OCI-LY3 (cell line): Measurements from ENCODE around the gene PGAM1.
"Not testable (repeated sequence)": the region's sequence is repeated elsewhere in the genome, so short reads cannot be mapped to it uniquely, and the experiment has no call there.

ENCODE experiments used
- H2AFZ ChIP-seq: fragments of 200-600, 300-600 bp; shearing (Covaris generic); 2 replicates; pipeline ENCODE4 v1.6.0; 2014; ENCODE audit warnings: antibody characterized with exemption, low read depth, low read length
- H3K27ac ChIP-seq: fragments of 200-600, 300-600 bp; sonication (generic); 2 replicates; pipeline ENCODE4 v1.5.1; 2014; ENCODE audit warnings: mild to moderate bottlenecking, low read length, moderate library complexity, mixed read lengths
- H3K27me3 ChIP-seq: fragments of 200-600, 300-600 bp; sonication (generic); 2 replicates; pipeline ENCODE4 v1.6.1; 2014; ENCODE audit warnings: low read depth, low read length, mixed read lengths
- H3K36me3 ChIP-seq: fragments of 200-600, 300-600 bp; sonication (generic); replicated peaks from 2 replicates; pipeline ENCODE3; 2014; ENCODE audit warnings: low read depth, low read length, mixed read lengths
- H3K4me1 ChIP-seq: fragments of 300-600, 200-600 bp; sonication (generic); 2 replicates; pipeline ENCODE4 v1.6.1; 2014; ENCODE audit warnings: low read length, mixed read lengths
- H3K4me2 ChIP-seq: fragments of 200-600, 300-600 bp; sonication (generic); 2 replicates; pipeline ENCODE4 v1.6.1; 2014; ENCODE audit warnings: low read length, mixed read lengths
- H3K4me3 ChIP-seq: fragments of 300-600, 200-600 bp; sonication (generic); 2 replicates; pipeline ENCODE4 v1.5.1; 2014; ENCODE audit warnings: antibody characterized with exemption, mild to moderate bottlenecking, low read length, moderate library complexity
- H3K79me2 ChIP-seq: fragments of 300-600, 200-600 bp; shearing (Covaris generic); 2 replicates; pipeline ENCODE4 v1.6.1; 2014; ENCODE audit warnings: mild to moderate bottlenecking, low read length, mixed read lengths
- H3K9ac ChIP-seq: fragments of 300-600, 200-600 bp; shearing (Covaris generic); 2 replicates; pipeline ENCODE4 v1.6.0; 2014; ENCODE audit warnings: mild to moderate bottlenecking, low read length, moderate library complexity
- H3K9me3 ChIP-seq: fragments of 200-600, 300-600 bp; shearing (Covaris generic); 2 replicates; pipeline ENCODE4 v1.6.1; 2014; ENCODE audit warnings: low read length, mixed read lengths; ENCODE audit not compliant: insufficient read depth
- H4K20me1 ChIP-seq: fragments of 200-600, 300-600 bp; sonication (generic); 2 replicates; pipeline ENCODE4 v1.6.1; 2016; ENCODE audit warnings: low read length, mixed read lengths; ENCODE audit not compliant: insufficient read depth
- EZH2phosphoT487 ChIP-seq: fragments of 200-600 bp; shearing (Covaris generic); IDR thresholded peaks from 2 replicates; pipeline ENCODE4 v1.6.1; 2018; ENCODE audit warnings: antibody characterized with exemption, mixed run types, low read depth
- TF ChIP-seq, protein P1 (sequence below): fragments of 200-600, 300-600 bp; sonication (generic); IDR thresholded peaks from 2 replicates; pipeline ENCODE4 v1.5.1; 2014; ENCODE audit warnings: antibody characterized with exemption, low read length, low read depth

PGAM1 gene

DNA sequence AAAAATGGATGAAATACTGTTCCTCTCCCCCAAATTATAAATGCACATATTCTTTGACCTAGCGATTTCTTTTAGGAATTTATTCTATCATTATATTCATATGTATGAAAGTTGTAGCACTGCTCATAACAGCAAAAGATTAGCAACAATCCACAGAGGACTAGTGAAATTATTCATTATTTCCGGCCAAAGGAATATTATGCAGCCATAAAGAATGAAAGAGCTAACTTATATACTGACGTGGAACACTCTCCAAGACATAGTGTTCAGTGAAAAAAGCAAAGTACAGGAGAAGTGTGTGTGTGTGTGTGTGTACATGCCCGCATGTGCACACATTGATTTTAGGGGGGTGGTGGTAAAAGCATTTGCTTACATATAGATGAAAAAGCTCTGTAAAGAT, 48.9 kb downstream of the PGAM1 start:
- no peaks in the 10 kb centered on the region for H3K79me2 ChIP-seq
- peaks cover 12% of the 10 kb centered on the region for H3K4me1 ChIP-seq
- H3K27me3 ChIP-seq, result no peaks in the 10 kb centered on the region
- H3K4me3 ChIP-seq, result no peak overlapping the region
- no peaks in the 10 kb centered on the region for H4K20me1 ChIP-seq
- no peak overlapping the region for H3K9ac ChIP-seq
- peaks cover 27% of the 10 kb centered on the region for H3K36me3 ChIP-seq
- H3K4me2 ChIP-seq, result no peak overlapping the region
- H3K9me3 ChIP-seq, result no peaks in the 10 kb centered on the region
- no peak overlapping the region for H2AFZ ChIP-seq
- TF ChIP-seq, protein P1, sequence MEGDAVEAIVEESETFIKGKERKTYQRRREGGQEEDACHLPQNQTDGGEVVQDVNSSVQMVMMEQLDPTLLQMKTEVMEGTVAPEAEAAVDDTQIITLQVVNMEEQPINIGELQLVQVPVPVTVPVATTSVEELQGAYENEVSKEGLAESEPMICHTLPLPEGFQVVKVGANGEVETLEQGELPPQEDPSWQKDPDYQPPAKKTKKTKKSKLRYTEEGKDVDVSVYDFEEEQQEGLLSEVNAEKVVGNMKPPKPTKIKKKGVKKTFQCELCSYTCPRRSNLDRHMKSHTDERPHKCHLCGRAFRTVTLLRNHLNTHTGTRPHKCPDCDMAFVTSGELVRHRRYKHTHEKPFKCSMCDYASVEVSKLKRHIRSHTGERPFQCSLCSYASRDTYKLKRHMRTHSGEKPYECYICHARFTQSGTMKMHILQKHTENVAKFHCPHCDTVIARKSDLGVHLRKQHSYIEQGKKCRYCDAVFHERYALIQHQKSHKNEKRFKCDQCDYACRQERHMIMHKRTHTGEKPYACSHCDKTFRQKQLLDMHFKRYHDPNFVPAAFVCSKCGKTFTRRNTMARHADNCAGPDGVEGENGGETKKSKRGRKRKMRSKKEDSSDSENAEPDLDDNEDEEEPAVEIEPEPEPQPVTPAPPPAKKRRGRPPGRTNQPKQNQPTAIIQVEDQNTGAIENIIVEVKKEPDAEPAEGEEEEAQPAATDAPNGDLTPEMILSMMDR, result no peak
- TF ChIP-seq EZH2phosphoT487, result no peak
- H3K27ac ChIP-seq, result no peak overlapping the region

DNA sequence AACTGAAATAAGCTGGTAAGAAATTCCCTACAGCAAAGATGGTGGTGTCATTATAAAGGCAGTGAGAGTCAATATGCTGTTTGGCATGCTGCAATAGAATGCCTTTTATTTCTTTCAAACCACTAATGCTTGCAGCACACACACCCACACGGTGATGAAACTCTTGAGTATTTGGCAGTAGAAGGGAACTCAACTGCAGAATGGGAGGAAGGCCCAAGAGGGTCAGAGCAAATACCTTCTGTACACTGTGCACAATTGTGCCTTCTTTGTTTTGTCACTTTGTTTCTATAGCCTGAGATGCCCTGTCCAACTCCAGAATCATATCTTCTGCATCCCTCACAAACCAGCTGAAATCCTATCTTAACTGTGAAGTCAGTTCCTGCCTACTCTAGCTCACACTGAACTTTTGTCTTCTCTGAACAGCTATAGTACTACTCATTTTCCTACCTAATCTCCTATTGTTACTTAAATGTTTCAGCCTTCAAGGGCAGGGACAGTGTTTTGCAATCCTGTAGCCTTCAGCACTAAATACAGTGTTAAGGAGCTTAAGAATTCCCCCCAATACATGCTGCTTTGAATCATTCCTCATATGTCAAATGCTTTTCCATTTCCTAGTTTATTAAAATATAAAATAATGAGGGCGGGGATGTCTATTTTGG, 50.1 kb downstream of the PGAM1 start:
- H3K79me2 ChIP-seq, result no peaks in the 10 kb centered on the region
- H3K27ac ChIP-seq, result no peak overlapping the region
- no peak overlapping the region for H2AFZ ChIP-seq
- H3K9ac ChIP-seq, result no peak overlapping the region
- H3K4me3 ChIP-seq, result no peak overlapping the region
- H3K27me3 ChIP-seq, result no peaks in the 10 kb centered on the region
- H4K20me1 ChIP-seq, result no peaks in the 10 kb centered on the region
- no peaks in the 10 kb centered on the region for H3K9me3 ChIP-seq
- no peak overlapping the region for H3K4me2 ChIP-seq
- TF ChIP-seq EZH2phosphoT487, result no peak
- TF ChIP-seq, protein P1, result no peak
- H3K36me3 ChIP-seq, result peaks cover 27% of the 10 kb centered on the region
- peaks cover 12% of the 10 kb centered on the region for H3K4me1 ChIP-seq

DNA sequence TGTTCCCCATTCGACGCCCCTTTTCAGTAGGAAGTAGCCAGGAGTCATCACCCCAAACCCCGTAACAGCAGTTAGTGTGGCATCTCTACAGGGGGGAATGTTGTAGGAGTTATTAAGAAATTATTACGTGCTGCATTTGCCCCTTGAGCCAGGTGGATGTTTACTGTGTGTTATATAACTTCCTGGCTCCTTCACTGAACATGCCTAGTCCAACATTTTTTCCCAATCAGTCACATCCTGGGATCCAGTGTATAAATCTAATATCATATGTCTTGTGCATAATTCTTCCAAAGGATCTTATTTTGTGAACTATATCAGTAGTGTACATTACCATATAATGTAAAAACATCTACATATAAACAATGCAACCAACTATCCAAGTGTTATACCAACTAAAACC, 53.4 kb downstream of the PGAM1 start:
- H3K4me3 ChIP-seq, H3K79me2 ChIP-seq, H3K9ac ChIP-seq, H2AFZ ChIP-seq, H3K27me3 ChIP-seq, H3K27ac ChIP-seq, H3K4me2 ChIP-seq, H4K20me1 ChIP-seq, H3K9me3 ChIP-seq: not testable (repeated sequence)
- Histone ChIP-seq H3K36me3 (peaks cover 26% of the 10 kb centered on the region), H3K4me1 (peaks cover 12% of the 10 kb centered on the region)

DNA sequence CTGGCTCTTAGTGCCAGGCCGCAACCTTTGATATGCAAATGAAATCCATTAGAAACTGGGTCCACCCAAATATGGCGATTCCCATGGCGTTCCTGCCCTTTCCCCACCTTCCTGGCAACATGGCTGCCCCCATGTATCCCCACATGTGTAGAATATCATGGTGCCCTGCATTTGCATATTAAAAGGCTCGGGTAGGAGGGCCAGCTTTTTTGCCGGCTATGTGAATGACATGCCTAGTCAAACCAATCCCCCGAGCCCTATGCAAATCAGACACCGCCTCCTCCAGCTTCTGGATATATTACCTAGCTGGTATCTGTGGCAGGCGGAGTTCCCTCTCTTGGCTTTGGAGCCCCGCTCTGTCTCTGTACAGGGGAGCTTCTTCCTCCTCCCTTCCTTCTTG, 53.9 kb downstream of the PGAM1 start:
- H3K9ac ChIP-seq, result no peak overlapping the region
- peaks cover 5% of the 10 kb centered on the region; the same call in 1 of the 2 replicates for H3K79me2 ChIP-seq
- H3K27me3 ChIP-seq, result no peaks in the 10 kb centered on the region
- H3K36me3 ChIP-seq, result peaks cover 21% of the 10 kb centered on the region
- no peaks in the 10 kb centered on the region for H3K9me3 ChIP-seq
- H3K4me3 ChIP-seq, result no peak overlapping the region
- H3K4me2 ChIP-seq, result no peak overlapping the region
- H3K27ac ChIP-seq, result no peak overlapping the region
- TF ChIP-seq, protein P1, result no peak
- TF ChIP-seq EZH2phosphoT487, result no peak
- H4K20me1 ChIP-seq, result no peaks in the 10 kb centered on the region
- H3K4me1 ChIP-seq, result peaks cover 12% of the 10 kb centered on the region
- no peak overlapping the region for H2AFZ ChIP-seq
